SK-N-SH treated with all-trans-retinoic acid at 6 μM for 48 hours (cell line): Measurements from ENCODE around the gene PDCD1LG2.

Experiments used
- CSDC2 ChIP-seq: fragments of 250-450 bp; sonication (Bioruptor Pico); IDR thresholded peaks from 2 replicates; pipeline ENCODE4 v1.5.0; 2020; ENCODE audit warnings: mild to moderate bottlenecking, moderate library complexity
- ISL1 ChIP-seq: fragments of 250-450 bp; sonication (Bioruptor Pico); IDR thresholded peaks from 2 replicates; pipeline ENCODE4 v2.1.2; 2022; ENCODE audit warnings: mild to moderate bottlenecking, moderate library complexity
- PATZ1 ChIP-seq: fragments of 250-450 bp; sonication (Bioruptor Pico); IDR thresholded peaks from 2 replicates; pipeline ENCODE4 v1.8.0; 2020; ENCODE audit warnings: mild to moderate bottlenecking, moderate library complexity, borderline replicate concordance
- TSHZ2 ChIP-seq: fragments of 250-450 bp; sonication (Bioruptor Pico); IDR thresholded peaks from 2 replicates; pipeline ENCODE4 v1.5.0; 2020; ENCODE audit warnings: mild to moderate bottlenecking, moderate library complexity
- ZFP3 ChIP-seq: fragments of 250-450 bp; sonication (Bioruptor Pico); IDR thresholded peaks from 2 replicates; pipeline ENCODE4 v1.5.0; 2020; ENCODE audit warnings: mild to moderate bottlenecking, moderate library complexity
- ZFP30 ChIP-seq: fragments of 450-650 bp; formaldehyde crosslinking; IDR thresholded peaks from 2 replicates; pipeline ENCODE4 v1.5.0; 2022; ENCODE audit warnings: mild to moderate bottlenecking, moderate library complexity
- ZNF565 ChIP-seq: fragments of 450-650 bp; formaldehyde crosslinking; conservative IDR thresholded peaks from 2 replicates; pipeline ENCODE4 v1.5.0; 2020; ENCODE audit warnings: low read depth, mild to moderate bottlenecking, moderate library complexity
- ZNF70 ChIP-seq: fragments of 450-650 bp; formaldehyde crosslinking; IDR thresholded peaks from 2 replicates; pipeline ENCODE4 v1.5.0; 2020; ENCODE audit warnings: mild to moderate bottlenecking, moderate library complexity

GRCh38 chr9:5529683-5530221 lies 19.4 kb downstream of the PDCD1LG2 start:
- no peak for TF ChIP-seq PATZ1 (CRISPR knock-in tag)
- TF ChIP-seq ZNF565, result no peak
- TF ChIP-seq ZFP3 (CRISPR knock-in tag), result no peak
- TF ChIP-seq ZNF70 (CRISPR knock-in tag), result no peak
- TF ChIP-seq TSHZ2 (CRISPR knock-in tag), result no peak
- TF ChIP-seq ISL1 (CRISPR knock-in tag), result no peak
- TF ChIP-seq CSDC2, result no peak
- TF ChIP-seq ZFP30 (CRISPR knock-in tag), result no peak
